Measurements from ENCODE around the gene CYP27B1.

CYP27B1 gene

DNA sequence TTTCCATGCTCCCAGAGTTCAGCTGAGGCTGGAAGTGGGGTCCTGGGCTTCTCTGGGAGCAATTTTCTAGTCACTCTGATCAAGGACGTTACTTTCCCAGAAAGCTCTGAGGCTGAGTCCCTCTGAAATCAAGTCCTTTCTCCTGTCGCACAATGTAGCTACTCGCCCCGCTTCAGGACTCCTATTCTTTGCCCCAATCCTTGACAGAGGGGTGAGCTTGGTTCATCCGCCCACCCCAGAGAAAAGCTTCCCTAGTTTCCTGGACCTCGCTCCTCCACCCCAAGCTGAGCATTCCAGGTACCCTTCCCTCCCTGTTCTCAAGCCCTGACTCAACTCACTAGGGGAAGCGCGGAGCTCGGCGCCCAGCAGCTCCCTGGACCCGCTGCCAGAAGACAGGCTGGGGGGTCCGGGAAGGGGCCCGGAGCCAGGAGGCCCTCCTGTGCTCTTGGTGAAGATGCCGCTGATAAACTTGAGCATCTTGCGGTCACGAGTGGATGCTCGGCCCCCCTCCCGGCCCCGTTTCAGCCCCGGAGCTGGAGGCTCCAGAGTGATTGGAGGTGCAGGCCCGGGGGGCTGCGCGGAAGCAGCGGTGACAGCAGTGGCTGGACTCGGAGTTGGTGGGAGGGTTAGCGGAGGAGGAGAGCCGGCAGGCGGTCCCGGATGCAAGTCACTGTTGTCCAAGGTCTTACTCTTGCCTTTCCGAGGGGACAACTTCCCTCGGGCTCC is 30.0 kb downstream of the CYP27B1 start:
- in situ Hi-C loops (cut with MboI; ENCODE audit: low sequenced_read_pairs): no loop called here

GRCh38 chr12:57735952-57736740 is 30.7 kb downstream of the CYP27B1 start:
- in situ Hi-C loops (cut with MboI; ENCODE audit: low sequenced_read_pairs): no loop called here

DNA sequence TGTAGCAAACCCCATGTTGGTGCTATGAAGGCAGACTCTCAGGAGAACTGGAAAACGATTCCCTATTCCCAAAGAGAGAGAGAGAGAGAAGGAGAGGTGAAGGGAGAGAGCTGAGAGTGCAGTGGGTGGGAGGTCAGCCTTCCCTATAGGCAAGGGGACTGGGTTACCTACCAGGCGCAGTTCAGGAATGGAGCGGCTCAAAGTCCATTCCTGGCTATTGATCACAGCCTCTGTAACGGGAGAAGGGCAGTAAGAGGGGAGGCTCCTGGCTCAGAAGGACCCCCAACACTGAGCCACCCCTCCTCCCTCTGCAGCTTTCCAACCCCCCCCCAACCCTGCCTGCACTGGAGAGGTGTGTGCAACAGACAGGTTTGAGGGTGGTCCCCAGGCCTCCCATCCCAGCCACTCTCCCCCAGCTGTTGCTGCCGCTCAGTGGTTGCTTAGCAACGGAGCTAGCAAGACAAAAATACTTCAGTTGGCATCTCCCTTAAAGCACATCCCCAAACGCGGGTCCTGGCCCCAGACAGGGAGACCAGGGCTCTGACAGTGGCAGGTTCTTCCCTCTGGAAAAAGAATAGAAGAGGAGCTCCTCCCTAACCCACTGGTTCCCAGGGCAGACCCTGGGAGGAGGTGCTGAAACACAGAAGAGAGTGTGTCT is 31.6 kb downstream of the CYP27B1 start:
- in situ Hi-C loops (cut with MboI; ENCODE audit: low sequenced_read_pairs): no loop called here

DNA sequence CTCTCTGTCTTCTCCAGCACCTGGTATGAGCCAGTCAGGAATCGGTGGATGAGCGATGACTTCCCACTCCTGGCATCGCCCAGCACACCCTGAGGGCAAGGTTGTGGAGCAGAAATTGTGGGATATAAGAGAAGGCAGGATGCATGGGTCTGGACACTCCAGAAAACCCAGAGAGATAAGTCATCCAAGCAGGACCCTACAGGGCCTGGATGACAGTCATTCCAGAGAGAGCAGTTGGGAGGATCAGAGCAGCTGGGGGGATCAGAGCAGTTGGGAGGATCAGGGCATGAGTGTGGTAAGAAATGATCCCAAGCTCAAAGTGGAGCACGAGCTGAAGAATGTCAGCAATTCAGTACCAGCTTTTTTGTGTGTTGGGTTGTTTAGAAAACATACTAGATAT is 32.3 kb downstream of the CYP27B1 start:
- in situ Hi-C loops (cut with MboI; ENCODE audit: low sequenced_read_pairs): no loop called here

DNA sequence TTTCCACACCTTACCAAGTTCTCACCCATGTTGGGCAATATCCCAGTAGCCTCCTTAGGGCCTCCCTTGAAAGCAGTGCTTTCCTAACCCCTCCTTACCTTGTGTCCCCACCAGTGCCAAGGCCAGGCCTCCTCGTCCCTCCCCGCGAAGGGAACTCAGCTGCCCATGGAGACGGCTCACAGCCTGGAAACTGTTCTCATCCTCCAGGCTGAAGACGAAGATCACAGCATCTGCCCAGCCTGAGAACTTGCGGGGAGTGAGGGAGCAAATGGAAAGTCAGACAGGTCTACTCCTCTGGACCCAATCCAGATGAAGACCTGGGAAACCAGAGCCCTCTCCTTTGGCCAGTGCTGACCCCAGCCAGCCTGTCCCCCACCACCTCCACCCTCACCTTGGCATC is 33.0 kb downstream of the CYP27B1 start:
- in situ Hi-C loops (cut with MboI; ENCODE audit: low sequenced_read_pairs): no loop called here

DNA sequence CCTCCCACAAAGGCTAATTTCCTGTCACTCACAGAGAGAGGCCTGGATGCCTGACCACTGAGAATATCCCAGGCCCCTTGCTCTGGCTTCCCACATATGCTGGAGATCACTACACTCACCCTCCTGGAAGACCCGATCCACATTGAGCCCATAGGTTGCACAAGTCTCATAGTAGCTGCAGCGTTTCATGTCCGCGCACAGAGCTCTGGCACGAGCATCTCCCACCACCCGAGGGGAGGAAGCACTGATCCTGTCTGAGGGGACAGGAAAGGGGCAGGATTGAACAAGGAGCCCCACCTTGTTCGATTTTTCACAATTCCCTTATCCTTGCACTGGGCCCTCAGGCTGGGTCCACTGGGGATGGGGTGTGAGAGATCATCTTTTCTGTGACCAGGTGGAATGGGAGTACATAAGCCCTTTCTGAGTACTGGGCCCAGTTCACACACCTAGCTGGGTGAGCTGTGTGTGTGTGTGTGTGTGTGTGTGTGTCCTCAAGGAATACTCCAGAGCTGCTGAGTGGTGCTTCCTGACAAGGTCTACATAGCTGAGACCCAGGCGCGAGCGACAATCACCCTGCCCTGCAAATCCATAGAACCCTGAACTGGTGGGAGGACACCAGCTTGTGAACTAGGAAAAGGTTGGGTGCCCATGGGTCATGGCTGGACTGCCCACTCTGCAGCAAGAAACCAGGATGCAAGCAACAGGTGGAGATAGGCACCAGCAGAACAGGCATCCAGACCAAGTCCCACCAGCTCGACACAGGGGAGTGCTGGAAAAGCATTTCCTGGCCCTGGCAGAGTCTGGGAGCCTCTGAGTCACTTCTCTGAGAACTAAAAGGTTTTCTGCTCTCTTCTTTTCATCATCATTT is 33.9 kb downstream of the CYP27B1 start:
- in situ Hi-C loops (cut with MboI; ENCODE audit: low sequenced_read_pairs): no loop called here

DNA sequence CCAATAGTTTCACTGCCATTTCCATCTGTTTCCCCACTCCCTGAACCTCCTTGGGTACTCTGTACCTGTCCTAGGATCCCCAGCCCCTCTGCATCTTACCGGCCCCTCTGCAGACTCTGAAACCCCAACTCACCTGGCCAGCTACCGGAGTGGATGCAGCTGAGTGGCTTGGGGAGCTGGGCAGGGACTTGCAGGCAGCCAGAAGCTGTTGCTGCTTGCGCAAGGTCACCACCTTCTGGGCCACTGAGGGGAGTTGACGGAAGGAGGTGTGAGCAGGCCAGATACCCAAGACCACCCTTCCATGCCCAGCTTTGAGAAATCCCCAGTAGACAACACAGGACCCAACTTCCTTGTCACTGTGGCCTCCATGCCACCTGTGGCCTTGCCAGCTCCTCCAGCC is 34.6 kb downstream of the CYP27B1 start:
- in situ Hi-C loops (cut with MboI; ENCODE audit: low sequenced_read_pairs): no loop called here

DNA sequence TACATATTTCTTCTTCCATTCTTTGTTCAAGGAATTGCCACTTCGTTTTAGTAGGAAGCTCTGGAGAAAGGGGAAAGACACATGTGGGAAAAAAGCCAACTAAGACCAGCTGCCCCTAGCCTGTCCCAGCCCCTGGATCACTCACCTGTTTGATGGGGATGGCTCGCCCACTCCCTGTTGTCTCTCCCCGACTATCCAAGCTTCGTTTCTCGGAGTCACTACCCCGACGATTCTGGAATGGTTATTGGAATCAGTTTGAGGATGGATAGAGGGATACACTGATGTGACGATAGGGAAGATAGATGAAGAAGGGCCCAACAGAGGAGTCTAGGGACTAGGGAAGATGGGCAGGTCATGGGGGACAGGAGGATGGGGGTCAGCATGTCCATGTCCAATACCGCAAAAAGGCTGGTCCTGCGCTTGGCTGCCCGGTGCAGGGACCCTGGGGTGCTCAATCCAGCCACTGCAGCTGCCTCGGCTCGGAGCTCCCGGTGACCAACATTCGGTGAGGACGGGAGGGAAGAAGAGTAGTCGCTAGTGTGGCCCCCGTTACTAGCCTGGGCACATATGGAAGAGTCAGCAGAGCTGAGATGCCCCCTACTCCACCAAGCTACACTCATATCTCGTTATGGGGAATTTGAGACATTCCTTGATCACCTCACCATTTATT is 35.3 kb downstream of the CYP27B1 start:
- in situ Hi-C loops (cut with MboI; ENCODE audit: low sequenced_read_pairs): no loop called here

GRCh38 chr12:57730336-57731067 is 36.4 kb downstream of the CYP27B1 start:
- in situ Hi-C loops (cut with MboI; ENCODE audit: low sequenced_read_pairs): no loop called here

- in situ Hi-C loops (cut with MboI; ENCODE audit: low sequenced_read_pairs): no loop called here
Observed at GRCh38 chr12:57729321-57729844, 37.5 kb downstream of the CYP27B1 start.

DNA sequence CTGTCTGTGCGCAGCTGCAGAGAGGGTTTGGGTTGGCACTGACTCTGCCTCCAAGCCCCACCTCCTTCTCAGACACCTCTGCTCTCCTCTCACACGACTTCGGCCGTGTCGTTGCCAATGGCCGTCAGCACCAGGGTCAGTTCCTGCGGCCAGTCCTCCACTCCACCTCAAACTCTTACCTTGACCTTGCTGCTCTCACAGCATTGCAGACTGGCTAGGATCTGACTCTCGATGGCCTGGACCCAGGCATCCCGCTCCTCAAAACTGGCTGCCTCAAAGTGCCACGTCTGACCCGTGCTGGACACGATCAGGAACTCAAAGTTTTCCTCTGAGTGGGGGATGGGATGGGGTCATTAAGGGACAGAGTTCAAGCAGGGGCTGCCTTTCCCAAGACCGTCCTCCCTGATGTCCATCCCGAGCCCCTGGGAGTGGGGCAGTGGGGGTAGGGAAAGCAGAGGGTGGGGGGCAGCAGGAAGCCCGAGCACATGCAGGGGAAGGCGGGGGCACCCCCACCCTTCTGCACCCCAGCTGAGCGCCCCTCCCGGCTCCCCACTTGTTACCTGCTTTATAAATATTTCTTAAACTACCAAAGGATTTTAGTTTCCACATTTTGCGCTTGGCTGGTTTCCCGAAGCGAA is 39.0 kb downstream of the CYP27B1 start:
- in situ Hi-C loops (cut with MboI; ENCODE audit: low sequenced_read_pairs): no loop called here

- in situ Hi-C loops (cut with MboI; ENCODE audit: low sequenced_read_pairs): no loop called here
Observed at GRCh38 chr12:57726884-57727757, 39.8 kb downstream of the CYP27B1 start.

DNA sequence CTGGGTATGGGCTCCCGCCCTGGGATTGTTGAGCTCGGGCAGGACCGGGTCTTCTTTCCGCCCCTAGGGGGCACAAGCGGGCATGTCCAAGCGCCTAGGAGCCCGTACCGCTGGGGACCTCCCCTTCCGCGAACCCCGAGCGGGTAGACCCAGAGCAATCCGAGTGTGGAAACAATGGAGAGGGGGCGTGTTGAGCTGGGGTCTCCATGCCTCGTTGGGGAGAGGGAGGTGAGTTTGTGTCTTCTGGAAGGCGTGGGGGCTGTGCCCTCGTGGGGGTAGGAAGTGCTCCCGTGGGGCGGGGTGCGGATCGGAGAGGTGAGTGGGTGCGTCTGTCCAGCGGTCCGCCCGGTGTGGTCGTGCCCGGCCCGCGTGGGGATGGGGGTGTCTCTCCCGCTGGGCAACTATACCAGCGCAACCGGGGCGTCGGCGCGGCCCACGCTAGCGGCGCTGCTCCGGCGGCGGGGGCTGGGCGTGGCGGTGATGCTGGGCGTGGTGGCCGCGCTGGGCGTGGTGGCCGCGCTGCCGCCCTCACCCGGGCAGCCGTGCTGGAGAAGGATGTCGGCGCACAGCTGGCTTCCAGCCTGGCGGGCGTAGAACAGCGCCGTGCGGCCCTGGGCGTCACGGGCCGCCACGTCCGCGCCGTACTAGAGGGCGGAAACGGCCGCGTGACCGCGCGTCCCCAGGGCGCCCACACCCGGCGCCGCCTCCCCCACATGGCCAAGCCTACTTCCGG is 40.6 kb downstream of the CYP27B1 start:
- in situ Hi-C loops (cut with MboI; ENCODE audit: low sequenced_read_pairs): no loop called here

DNA sequence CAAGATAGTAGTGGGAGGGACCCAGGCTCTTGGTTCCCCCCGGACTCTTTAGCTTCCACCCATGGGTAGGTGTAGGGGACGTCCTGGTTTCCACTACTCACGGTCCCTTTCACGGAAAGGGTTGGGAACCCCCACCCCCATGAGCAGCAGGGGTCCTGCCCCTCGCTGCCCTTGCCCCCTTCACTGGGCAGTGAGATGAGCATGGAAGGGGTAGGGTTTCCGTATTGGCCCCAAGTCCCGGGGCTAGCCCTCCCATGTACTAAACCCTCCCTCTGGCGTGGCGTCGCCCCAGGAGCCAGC is 41.1 kb downstream of the CYP27B1 start:
- in situ Hi-C loops (cut with MboI; ENCODE audit: low sequenced_read_pairs): no loop called here

DNA sequence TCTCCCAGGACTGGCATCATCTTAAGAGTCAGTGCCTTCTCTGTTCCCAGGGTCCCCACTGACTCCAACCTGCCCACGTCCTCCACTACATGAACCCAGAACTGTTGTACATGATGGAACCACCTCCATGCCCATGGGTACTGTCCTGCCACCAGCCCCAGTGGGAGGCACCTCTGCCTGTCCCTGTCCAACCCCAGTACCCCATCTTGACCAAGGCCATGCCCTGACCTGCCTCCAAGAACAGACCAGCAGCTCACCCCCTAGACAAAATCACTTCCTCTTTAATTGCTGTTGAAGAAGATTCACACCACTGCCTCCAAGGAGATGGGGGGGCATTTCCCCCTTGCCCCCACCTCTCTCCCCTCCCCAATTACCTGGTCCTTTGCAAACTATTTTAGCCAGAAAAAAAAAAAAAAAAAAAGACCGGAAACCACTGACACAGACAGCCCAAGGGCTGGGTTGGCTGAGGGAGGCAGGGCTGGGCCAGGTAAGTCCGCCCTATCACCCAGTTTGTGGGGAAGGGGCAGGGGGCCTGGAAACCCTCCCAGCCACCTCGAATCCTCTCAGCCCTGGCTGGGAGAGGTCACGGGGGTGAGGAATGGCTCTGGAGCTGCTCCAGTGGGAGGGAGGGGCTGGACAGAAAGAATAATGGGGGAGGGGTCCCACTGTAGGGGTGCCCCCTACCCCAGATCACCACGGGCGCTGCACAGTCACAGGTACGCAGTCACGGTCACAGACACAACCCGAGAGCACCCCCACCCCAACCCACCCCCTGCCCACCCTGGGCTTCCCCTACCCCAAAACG is 41.7 kb downstream of the CYP27B1 start:
- in situ Hi-C loops (cut with MboI; ENCODE audit: low sequenced_read_pairs): no loop called here

DNA sequence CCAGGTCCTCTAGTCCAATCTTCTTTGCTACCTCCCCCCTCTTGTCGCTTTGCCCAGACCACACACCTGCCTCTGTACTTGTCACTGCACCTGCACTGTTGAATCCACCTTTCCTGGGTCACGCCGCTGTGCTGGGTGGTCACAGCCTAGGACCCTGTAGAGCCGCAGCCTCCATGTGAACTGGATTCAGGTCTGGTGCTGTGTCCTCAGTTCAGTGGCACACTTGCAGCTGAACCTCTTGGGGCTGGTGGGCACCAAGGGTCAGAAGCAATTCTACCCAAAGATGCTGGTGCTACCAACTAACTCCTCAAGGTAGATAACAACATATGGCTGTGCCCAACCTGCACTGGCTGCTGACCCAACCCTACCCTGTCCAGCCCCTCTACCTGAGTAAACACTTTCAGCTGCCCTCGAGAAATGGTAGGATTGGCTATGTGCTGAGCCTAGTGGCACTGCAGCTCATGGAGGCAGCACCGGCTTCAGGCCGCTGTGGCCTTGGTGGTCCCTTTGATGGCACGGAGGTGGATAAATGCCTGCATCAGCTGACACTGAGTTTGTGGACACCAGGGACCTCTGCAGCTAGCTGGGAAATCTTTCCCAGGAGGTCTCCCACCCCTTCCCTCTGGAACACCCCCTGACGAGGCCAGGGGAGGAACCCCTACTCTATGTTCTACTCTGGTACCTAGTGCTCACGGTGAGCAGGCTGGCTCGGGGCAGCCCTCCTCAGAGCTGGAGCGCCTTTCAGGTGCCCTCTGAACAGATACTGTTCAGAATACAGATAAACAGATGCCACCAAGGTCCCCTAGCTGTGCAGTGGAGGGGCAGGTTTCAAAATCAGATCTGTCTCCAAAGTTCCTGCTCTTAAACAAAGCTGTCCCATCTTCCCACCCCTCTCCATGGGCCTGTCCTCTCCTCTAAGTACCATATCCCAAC is 42.6 kb downstream of the CYP27B1 start:
- in situ Hi-C loops (cut with MboI; ENCODE audit: low sequenced_read_pairs): no loop called here

Data from HL-60/S4 (cell line).